ENCODE data around the gene HIVEP3.

GRCh38 chr1:41931578-41931977, 12.9 kb upstream of the HIVEP3 start:
- TF ChIP-seq POLR2A (IDR thresholded peaks at IDR 0.05) = no peak
- TF ChIP-seq, protein P1, sequence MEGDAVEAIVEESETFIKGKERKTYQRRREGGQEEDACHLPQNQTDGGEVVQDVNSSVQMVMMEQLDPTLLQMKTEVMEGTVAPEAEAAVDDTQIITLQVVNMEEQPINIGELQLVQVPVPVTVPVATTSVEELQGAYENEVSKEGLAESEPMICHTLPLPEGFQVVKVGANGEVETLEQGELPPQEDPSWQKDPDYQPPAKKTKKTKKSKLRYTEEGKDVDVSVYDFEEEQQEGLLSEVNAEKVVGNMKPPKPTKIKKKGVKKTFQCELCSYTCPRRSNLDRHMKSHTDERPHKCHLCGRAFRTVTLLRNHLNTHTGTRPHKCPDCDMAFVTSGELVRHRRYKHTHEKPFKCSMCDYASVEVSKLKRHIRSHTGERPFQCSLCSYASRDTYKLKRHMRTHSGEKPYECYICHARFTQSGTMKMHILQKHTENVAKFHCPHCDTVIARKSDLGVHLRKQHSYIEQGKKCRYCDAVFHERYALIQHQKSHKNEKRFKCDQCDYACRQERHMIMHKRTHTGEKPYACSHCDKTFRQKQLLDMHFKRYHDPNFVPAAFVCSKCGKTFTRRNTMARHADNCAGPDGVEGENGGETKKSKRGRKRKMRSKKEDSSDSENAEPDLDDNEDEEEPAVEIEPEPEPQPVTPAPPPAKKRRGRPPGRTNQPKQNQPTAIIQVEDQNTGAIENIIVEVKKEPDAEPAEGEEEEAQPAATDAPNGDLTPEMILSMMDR (IDR thresholded peaks at IDR 0.05) = no peak

All from right lobe of liver (tissue), 4 donors.